MM.1S (cell line): ENCODE results near the gene PADI3.

Experiments used
- DNase-seq: peaks from one replicate; pipeline ENCODE4 v3.0.0-alpha.2; 2015
- H2AFZ ChIP-seq: fragments of 300-600 bp; sonication (generic); 2 replicates; pipeline ENCODE4 v1.6.0; 2016; ENCODE audit warnings: antibody characterized with exemption, low read length
- H3F3A ChIP-seq: fragments of 300-600 bp; sonication (generic); 2 replicates; pipeline ENCODE4 v1.6.1; 2016; ENCODE audit warnings: mild to moderate bottlenecking, antibody characterized with exemption, low read length, moderate library complexity, mixed read lengths; ENCODE audit not compliant: insufficient read depth
- H3K27ac ChIP-seq: fragments of 300-600 bp; sonication (generic); 2 replicates; pipeline ENCODE4 v1.5.1; 2016; ENCODE audit warnings: mild to moderate bottlenecking, low read length
- H3K27me3 ChIP-seq: fragments of 300-600 bp; sonication (generic); replicated peaks from 2 replicates; pipeline ENCODE4 v1.6.0; 2016; ENCODE audit warnings: low read length; ENCODE audit not compliant: insufficient read depth
- H3K36me3 ChIP-seq: fragments of 300-600 bp; sonication (generic); replicated peaks from 2 replicates; pipeline ENCODE4 v1.6.1; 2016; ENCODE audit warnings: mild to moderate bottlenecking, low read length, mixed read lengths; ENCODE audit not compliant: insufficient read depth
- H3K4me1 ChIP-seq: fragments of 300-600 bp; sonication (generic); 2 replicates; pipeline ENCODE4 v1.6.1; 2016; ENCODE audit warnings: low read length, mixed read lengths
- H3K4me2 ChIP-seq: fragments of 300-600 bp; sonication (generic); 2 replicates; pipeline ENCODE4 v1.6.0; 2016; ENCODE audit warnings: low read depth, low read length
- H3K4me3 ChIP-seq: fragments of 300-600 bp; sonication (generic); 2 replicates; pipeline ENCODE4 v1.5.1; 2016; ENCODE audit warnings: low read length, mixed read lengths
- H3K79me2 ChIP-seq: fragments of 300-600 bp; sonication (generic); 2 replicates; pipeline ENCODE4 v1.6.1; 2016; ENCODE audit warnings: mixed run types, low read length, mixed read lengths
- H3K9ac ChIP-seq: fragments of 300-600 bp; sonication (generic); 2 replicates; pipeline ENCODE4 v1.6.1; 2016; ENCODE audit warnings: low read length, mixed read lengths
- H3K9me2 ChIP-seq: fragments of 300-600 bp; sonication (generic); replicated peaks from 2 replicates; pipeline ENCODE4 v1.6.1; 2016; ENCODE audit warnings: mild to moderate bottlenecking, low read length, mixed read lengths; ENCODE audit not compliant: insufficient read depth
- H3K9me3 ChIP-seq: fragments of 300-600 bp; sonication (generic); replicated peaks from 2 replicates; pipeline ENCODE4 v1.6.1; 2016; ENCODE audit warnings: mild to moderate bottlenecking, low read length, mixed read lengths; ENCODE audit not compliant: insufficient read depth
- H4K20me1 ChIP-seq: fragments of 300-600 bp; sonication (generic); 2 replicates; pipeline ENCODE4 v1.6.1; 2016; ENCODE audit warnings: mild to moderate bottlenecking, low read length, moderate library complexity, mixed read lengths; ENCODE audit not compliant: insufficient read depth
- CTCF ChIP-seq: fragments of 300-600 bp; sonication (generic); IDR thresholded peaks from 2 replicates; pipeline ENCODE4 v1.5.1; 2016; ENCODE audit warnings: antibody characterized with exemption, low read length, mixed read lengths
- EZH2 ChIP-seq: fragments of 300-600 bp; sonication (generic); optimal IDR thresholded peaks from 2 replicates; pipeline ENCODE3; 2017; ENCODE audit warnings: low read depth, mild to moderate bottlenecking, antibody characterized with exemption, low read length, mixed read lengths
- EZH2phosphoT487 ChIP-seq: fragments of 300-600 bp; sonication (generic); IDR thresholded peaks from 2 replicates; pipeline ENCODE4 v1.6.1; 2018; ENCODE audit warnings: antibody characterized with exemption, low read length

Gene PADI3

DNA sequence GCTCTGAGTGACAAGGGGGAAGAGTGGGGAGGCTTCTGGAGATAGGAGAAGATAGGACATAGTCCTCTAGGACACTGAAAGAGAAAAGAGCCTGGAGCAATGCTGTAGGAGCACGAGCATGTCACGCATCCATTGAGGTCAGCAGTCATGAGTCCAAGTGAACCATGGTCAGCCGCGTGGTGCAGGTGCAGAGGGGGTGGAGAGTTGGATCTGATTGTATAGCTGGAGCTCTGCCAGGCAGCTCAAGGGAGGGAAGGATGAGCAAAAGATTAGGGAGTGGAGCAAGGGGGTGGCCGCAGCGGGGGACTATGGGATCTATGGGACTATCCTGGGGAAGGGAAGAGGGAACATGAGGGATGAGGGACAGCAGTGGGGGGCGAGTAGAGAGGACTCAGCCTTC is 30.0 kb upstream of the PADI3 start:
- Histone ChIP-seq H3K79me2 (no peaks in the 10 kb centered on the region), H3K9me3 (no peaks in the 10 kb centered on the region), H3K27ac (no peak overlapping the region), H3K4me1 (no peaks in the 10 kb centered on the region), H3K27me3 (peaks cover 94% of the 10 kb centered on the region), H3K9ac (no peak overlapping the region), H2AFZ (no peak overlapping the region), H3F3A (no peaks in the 10 kb centered on the region), H3K36me3 (no peaks in the 10 kb centered on the region), H3K4me3 (no peak overlapping the region), H3K9me2 (no peaks in the 10 kb centered on the region), H4K20me1 (no peaks in the 10 kb centered on the region), H3K4me2 (no peak overlapping the region)
- no peak for TF ChIP-seq EZH2
- no peak for TF ChIP-seq EZH2phosphoT487
- TF ChIP-seq CTCF: no peak
- no peak for DNase-seq

GRCh38 chr1:17220287-17220686 is 28.6 kb upstream of the PADI3 start:
- Histone ChIP-seq H3K9me2 (no peaks in the 10 kb centered on the region), H3K4me3 (no peak overlapping the region), H3K27me3 (peaks cover 94% of the 10 kb centered on the region), H3K4me1 (no peaks in the 10 kb centered on the region), H4K20me1 (no peaks in the 10 kb centered on the region), H3K9me3 (no peaks in the 10 kb centered on the region), H3K79me2 (no peaks in the 10 kb centered on the region), H3K27ac (no peak overlapping the region), H3K36me3 (no peaks in the 10 kb centered on the region), H2AFZ (no peak overlapping the region), H3K4me2 (no peak overlapping the region), H3K9ac (no peak overlapping the region), H3F3A (no peaks in the 10 kb centered on the region)
- TF ChIP-seq EZH2 (no peak), CTCF (no peak), EZH2phosphoT487 (no peak)
- DNase-seq: no peak

GRCh38 chr1:17222557-17222956 is 26.3 kb upstream of the PADI3 start:
- H3K4me1 ChIP-seq: no peaks in the 10 kb centered on the region
- H3K9me2 ChIP-seq: no peaks in the 10 kb centered on the region
- DNase-seq: no peak
- H3F3A ChIP-seq: no peaks in the 10 kb centered on the region
- no peak for TF ChIP-seq CTCF
- no peak for TF ChIP-seq EZH2
- H3K27ac ChIP-seq: no peak overlapping the region
- H2AFZ ChIP-seq: no peak overlapping the region
- no peaks in the 10 kb centered on the region for H3K9me3 ChIP-seq
- no peaks in the 10 kb centered on the region for H3K36me3 ChIP-seq
- H3K4me2 ChIP-seq: no peak overlapping the region
- H3K9ac ChIP-seq: no peak overlapping the region
- H3K4me3 ChIP-seq: no peak overlapping the region
- no peaks in the 10 kb centered on the region for H3K79me2 ChIP-seq
- no peaks in the 10 kb centered on the region for H4K20me1 ChIP-seq
- H3K27me3 ChIP-seq: peaks cover 90% of the 10 kb centered on the region
